Stimulated activated CD8-positive, alpha-beta memory T cell treated with anti-CD3 and anti-CD28 coated beads, Interleukin-12 subunit alpha, Interleukin-12 subunit beta, amount 100 ng/mL, for 4 hours (primary cell): ENCODE data around the gene ZNF44.
"Not testable (repeated sequence)": the region's sequence is repeated elsewhere in the genome, so short reads cannot be mapped to it uniquely, and the experiment has no call there.

Experiments
- DNase-seq: peaks from one replicate; pipeline ENCODE4 v3.0.0-alpha.2; 2020; ENCODE audit warnings: low read depth

Gene ZNF44

GRCh38 chr19:12294249-12295158 is at the start of gene ZNF44:
ZNF44 (minus strand) TSS chr19:12294883; CDS start chr19:12294694, 189 bp downstream.
- peak; percentile 87 for DNase-seq

- DNase-seq: peak; percentile 95
These were observed 38.8 kb upstream of the ZNF44 start, which contains the start of gene ZNF563 for GRCh38 chr19:12333162-12334159. ZNF563 (minus strand) TSS chr19:12333633; CDS start chr19:12333482, 151 bp downstream.

GRCh38 chr19:12331211-12331941 is 36.7 kb upstream of the ZNF44 start:
- DNase-seq: peak; percentile 62

- DNase-seq: no peak
These were observed 35.7 kb upstream of the ZNF44 start for GRCh38 chr19:12330340-12330739.

GRCh38 chr19:12325690-12326089 is 31.0 kb upstream of the ZNF44 start:
- no peak for DNase-seq

- no peak for DNase-seq
These were observed 24.2 kb upstream of the ZNF44 start for GRCh38 chr19:12318782-12319413.

- no peak for DNase-seq
These were observed 19.9 kb upstream of the ZNF44 start for GRCh38 chr19:12314553-12314952.

GRCh38 chr19:12308891-12309290 is 14.2 kb upstream of the ZNF44 start:
- not testable (repeated sequence) for DNase-seq

GRCh38 chr19:12295191-12295590 is 508 bp upstream of the ZNF44 start:
- no peak for DNase-seq

- DNase-seq: peak; percentile 13
These were observed 870 bp downstream of the ZNF44 start for GRCh38 chr19:12293777-12294248.

GRCh38 chr19:12289790-12290065 is 5.0 kb downstream of the ZNF44 start:
- DNase-seq: no peak

GRCh38 chr19:12287958-12288500 is 6.7 kb downstream of the ZNF44 start:
- no peak for DNase-seq

- DNase-seq: no peak
These were observed 10.1 kb downstream of the ZNF44 start for GRCh38 chr19:12284631-12285030.

GRCh38 chr19:12284226-12284625 is 10.5 kb downstream of the ZNF44 start:
- DNase-seq: no peak

- DNase-seq: no peak
These were observed 16.0 kb downstream of the ZNF44 start for GRCh38 chr19:12278713-12279112.

- DNase-seq: no peak
These were observed 21.4 kb downstream of the ZNF44 start for GRCh38 chr19:12272980-12273901.

GRCh38 chr19:12272386-12272785 is 22.3 kb downstream of the ZNF44 start:
- DNase-seq: no peak

GRCh38 chr19:12270854-12271253 is 23.8 kb downstream of the ZNF44 start:
- no peak for DNase-seq

- no peak for DNase-seq
These were observed 28.6 kb downstream of the ZNF44 start for GRCh38 chr19:12265921-12266704.
